ENCODE data around the gene PDS5A.
A peak's percentile ranks its signal among the peaks of the same experiment; 100 is the strongest.
"Not testable (repeated sequence)": the region's sequence is repeated elsewhere in the genome, so short reads cannot be mapped to it uniquely, and the experiment has no call there.

PDS5A gene

DNA sequence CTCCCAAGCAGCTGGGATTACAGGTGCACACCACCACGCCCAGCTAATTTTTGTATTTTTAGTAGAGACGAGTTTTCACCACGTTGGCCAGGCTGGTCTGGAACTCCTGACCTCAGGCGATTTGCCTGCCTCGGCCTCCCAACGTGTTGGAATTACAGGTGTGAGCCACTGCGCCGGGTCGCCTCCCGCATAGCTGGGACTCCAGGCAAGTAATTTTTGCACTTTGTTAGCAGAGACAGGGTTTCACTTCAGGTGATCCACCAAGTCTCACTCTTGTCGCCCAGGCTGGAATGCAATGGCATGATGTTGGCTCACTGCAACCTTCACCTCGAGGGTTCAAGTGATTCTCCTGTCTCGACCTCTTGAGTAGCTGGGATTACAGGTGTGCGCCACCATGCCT lies 137.2 kb downstream of the PDS5A start:
- not testable (repeated sequence) for H3K4me1 ChIP-seq (ENCODE audit: control insufficient read depth, insufficient read depth, low read length); H3K9me3 ChIP-seq (ENCODE audit: control insufficient read depth, low read length); H3K27ac ChIP-seq (ENCODE audit: insufficient read depth, low read depth, low read length, poor library complexity, severe bottlenecking); H3K4me3 ChIP-seq (ENCODE audit: insufficient read depth, low read depth, low read length); H3K27me3 ChIP-seq (ENCODE audit: control insufficient read depth, insufficient read depth, low read length, poor library complexity, severe bottlenecking)
- H3K36me3 ChIP-seq (ENCODE audit: control insufficient read depth, insufficient read depth, low read length): peaks cover 33% of the 10 kb centered on the region
- WGBS, 2 experiments: 87 to 89% methylated on average over 14 of the region's 14 CpGs

DNA sequence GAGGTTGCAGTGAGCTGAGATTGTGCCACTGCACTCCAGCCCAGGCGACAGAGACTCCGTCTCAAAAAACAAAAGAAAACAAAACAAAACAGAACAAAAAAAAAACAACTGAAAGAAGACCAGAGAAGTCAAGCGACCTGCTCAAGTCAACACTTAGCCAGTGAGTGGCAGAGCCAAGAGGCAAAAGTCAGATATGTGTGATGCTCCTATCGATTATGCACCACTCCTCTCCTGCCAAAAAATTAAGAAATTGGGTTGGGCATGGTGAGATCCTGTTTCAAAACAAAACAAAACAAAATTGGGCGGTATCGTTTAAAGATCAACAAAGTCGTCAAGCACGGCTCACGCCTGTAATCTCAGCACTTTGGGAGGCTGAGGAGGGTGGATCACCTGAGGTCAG lies 137.7 kb downstream of the PDS5A start:
- H3K27ac ChIP-seq (ENCODE audit: insufficient read depth, low read depth, low read length, poor library complexity, severe bottlenecking): no peak overlapping the region
- H3K4me1 ChIP-seq (ENCODE audit: control insufficient read depth, insufficient read depth, low read length): no peaks in the 10 kb centered on the region
- H3K36me3 ChIP-seq (ENCODE audit: control insufficient read depth, insufficient read depth, low read length): peaks cover 38% of the 10 kb centered on the region
- H3K27me3 ChIP-seq (ENCODE audit: control insufficient read depth, insufficient read depth, low read length, poor library complexity, severe bottlenecking): no peaks in the 10 kb centered on the region
- H3K4me3 ChIP-seq (ENCODE audit: insufficient read depth, low read depth, low read length): no peak overlapping the region
- H3K9me3 ChIP-seq (ENCODE audit: control insufficient read depth, low read length): no peaks in the 10 kb centered on the region
- 93 to 95% methylated on average over 9 of the region's 9 CpGs for WGBS, 2 experiments

DNA sequence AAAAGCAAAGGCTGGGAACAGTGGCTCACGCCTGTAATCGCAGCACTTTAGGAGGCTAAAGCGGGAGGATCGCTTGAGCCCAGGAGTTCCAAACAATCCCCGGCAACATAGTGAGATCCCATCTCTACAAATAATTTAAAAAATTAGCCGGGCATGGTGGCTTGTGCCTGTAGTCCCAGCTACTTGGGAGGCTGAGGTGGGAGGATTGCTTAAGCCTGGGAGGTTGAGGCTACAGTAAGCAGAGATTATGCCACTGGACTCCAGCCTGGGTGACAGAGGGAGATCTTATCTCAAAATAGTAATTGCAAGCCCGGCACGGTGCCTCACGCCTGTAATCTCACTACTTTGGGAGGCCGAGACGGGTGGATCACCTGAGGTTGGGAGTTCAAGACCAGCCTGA lies 139.3 kb downstream of the PDS5A start:
- H3K27me3 ChIP-seq (ENCODE audit: control insufficient read depth, insufficient read depth, low read length, poor library complexity, severe bottlenecking); H3K4me1 ChIP-seq (ENCODE audit: control insufficient read depth, insufficient read depth, low read length); H3K27ac ChIP-seq (ENCODE audit: insufficient read depth, low read depth, low read length, poor library complexity, severe bottlenecking); H3K9me3 ChIP-seq (ENCODE audit: control insufficient read depth, low read length); H3K4me3 ChIP-seq (ENCODE audit: insufficient read depth, low read depth, low read length): not testable (repeated sequence)
- WGBS, 2 experiments: 89% methylated on average over 11 of the region's 11 CpGs
- H3K36me3 ChIP-seq (ENCODE audit: control insufficient read depth, insufficient read depth, low read length): peaks cover 51% of the 10 kb centered on the region

DNA sequence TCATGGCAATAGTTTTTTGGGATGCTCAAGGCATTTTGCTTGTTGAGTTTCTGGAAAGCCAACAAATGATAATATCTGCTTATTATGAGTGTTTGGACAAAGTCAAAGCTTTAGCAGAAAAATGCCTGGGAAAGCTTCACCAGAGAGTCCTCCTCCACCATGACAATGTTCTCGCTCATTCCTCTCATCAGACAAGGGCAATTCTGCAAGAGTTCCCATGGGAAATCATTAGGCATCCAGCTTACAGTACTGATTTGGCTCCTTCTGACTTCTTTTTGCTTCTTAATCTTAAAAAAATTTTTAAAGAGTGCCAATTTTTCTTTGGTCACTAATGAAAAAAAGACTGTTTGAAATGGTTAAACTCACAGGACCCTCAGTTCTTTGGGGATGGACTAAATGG lies 143.4 kb downstream of the PDS5A start:
- H3K27ac ChIP-seq (ENCODE audit: insufficient read depth, low read depth, low read length, poor library complexity, severe bottlenecking): no peak overlapping the region
- H3K9me3 ChIP-seq (ENCODE audit: control insufficient read depth, low read length): no peaks in the 10 kb centered on the region
- no peak overlapping the region for H3K4me3 ChIP-seq (ENCODE audit: insufficient read depth, low read depth, low read length)
- no peaks in the 10 kb centered on the region for H3K4me1 ChIP-seq (ENCODE audit: control insufficient read depth, insufficient read depth, low read length)
- WGBS, 2 experiments: 91 to 97% methylated on average over 1 of the region's 1 CpG
- no peaks in the 10 kb centered on the region for H3K27me3 ChIP-seq (ENCODE audit: control insufficient read depth, insufficient read depth, low read length, poor library complexity, severe bottlenecking)
- peaks cover 53% of the 10 kb centered on the region for H3K36me3 ChIP-seq (ENCODE audit: control insufficient read depth, insufficient read depth, low read length)

GRCh38 chr4:39825741-39826231 lies 151.9 kb downstream of the PDS5A start:
- H3K27ac ChIP-seq (ENCODE audit: insufficient read depth, low read depth, low read length, poor library complexity, severe bottlenecking): no peak overlapping the region
- H3K27me3 ChIP-seq (ENCODE audit: control insufficient read depth, insufficient read depth, low read length, poor library complexity, severe bottlenecking): no peaks in the 10 kb centered on the region
- H3K4me3 ChIP-seq (ENCODE audit: insufficient read depth, low read depth, low read length): no peak overlapping the region
- WGBS, 2 experiments: 90 to 91% methylated on average over 5 to 7 of the region's 7 CpGs
- no peaks in the 10 kb centered on the region for H3K4me1 ChIP-seq (ENCODE audit: control insufficient read depth, insufficient read depth, low read length)
- no peaks in the 10 kb centered on the region for H3K9me3 ChIP-seq (ENCODE audit: control insufficient read depth, low read length)
- peaks cover 21% of the 10 kb centered on the region for H3K36me3 ChIP-seq (ENCODE audit: control insufficient read depth, insufficient read depth, low read length)

DNA sequence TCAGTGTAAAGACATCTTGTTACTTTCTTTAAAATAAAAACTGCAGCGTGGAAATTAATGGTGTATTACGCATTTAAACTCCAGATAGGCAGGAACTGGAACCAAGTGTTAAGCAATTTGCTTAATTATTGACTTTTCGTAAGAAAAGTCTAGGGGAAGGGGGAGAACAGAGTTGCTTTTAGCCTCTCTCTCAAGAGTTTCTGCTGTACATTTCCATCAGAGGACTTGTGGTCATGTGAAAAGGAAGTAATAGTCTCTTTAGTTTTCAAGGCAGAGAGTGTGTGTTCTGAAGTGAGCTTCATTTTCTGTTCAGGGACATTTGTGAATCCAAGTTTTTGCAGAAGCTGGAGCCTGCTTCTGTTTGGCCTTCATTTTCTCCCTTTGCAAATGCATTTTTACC lies 152.6 kb downstream of the PDS5A start:
- 94 to 99% methylated on average over 3 of the region's 3 CpGs for WGBS, 2 experiments
- no peak overlapping the region for H3K4me3 ChIP-seq (ENCODE audit: insufficient read depth, low read depth, low read length)
- H3K27ac ChIP-seq (ENCODE audit: insufficient read depth, low read depth, low read length, poor library complexity, severe bottlenecking): no peak overlapping the region
- H3K9me3 ChIP-seq (ENCODE audit: control insufficient read depth, low read length): no peaks in the 10 kb centered on the region
- no peaks in the 10 kb centered on the region for H3K27me3 ChIP-seq (ENCODE audit: control insufficient read depth, insufficient read depth, low read length, poor library complexity, severe bottlenecking)
- peaks cover 14% of the 10 kb centered on the region for H3K36me3 ChIP-seq (ENCODE audit: control insufficient read depth, insufficient read depth, low read length)
- peaks cover 6% of the 10 kb centered on the region for H3K4me1 ChIP-seq (ENCODE audit: control insufficient read depth, insufficient read depth, low read length)

DNA sequence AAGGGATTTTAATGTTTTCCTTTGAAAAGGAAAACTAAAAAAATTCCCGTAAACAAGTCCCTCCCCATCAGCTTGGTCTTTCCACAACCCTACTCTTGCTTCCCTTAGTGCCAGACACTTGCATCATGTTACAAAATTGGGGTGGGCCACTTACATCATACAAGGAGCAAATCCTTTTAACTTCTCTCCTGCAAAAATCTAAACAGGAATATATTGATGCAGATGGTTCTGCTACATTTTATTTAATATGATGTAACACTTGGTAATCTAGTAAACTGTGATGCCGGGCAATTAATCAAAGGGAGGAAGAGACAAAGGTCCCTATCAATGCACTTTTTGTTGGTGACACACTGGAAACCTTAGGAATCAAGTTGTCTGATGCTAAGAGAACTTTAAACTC lies 154.5 kb downstream of the PDS5A start:
- Histone ChIP-seq H3K27ac (ENCODE audit: insufficient read depth, low read depth, low read length, poor library complexity, severe bottlenecking) (no peak overlapping the region), H3K36me3 (ENCODE audit: control insufficient read depth, insufficient read depth, low read length) (peaks cover 5% of the 10 kb centered on the region)

DNA sequence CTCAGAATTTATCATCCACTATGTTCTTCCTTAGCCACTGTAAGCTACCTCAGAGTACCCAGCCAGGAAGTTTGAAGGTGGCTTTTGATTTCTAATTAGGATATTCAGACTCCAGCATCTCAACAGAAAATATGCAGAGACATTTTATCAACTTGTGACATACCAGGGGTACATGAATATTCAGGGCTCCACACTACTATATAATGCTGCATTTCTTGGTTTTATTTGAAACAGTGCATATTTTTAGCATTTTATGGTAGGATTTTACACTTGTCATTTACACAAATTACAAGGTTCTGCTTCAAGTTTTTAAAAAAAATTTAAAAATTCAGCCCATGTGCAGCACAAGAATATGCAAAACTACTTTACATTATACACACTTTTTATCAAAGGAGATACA lies 155.0 kb downstream of the PDS5A start:
- Histone ChIP-seq H3K36me3 (ENCODE audit: control insufficient read depth, insufficient read depth, low read length) (peaks cover 5% of the 10 kb centered on the region), H3K4me3 (ENCODE audit: insufficient read depth, low read depth, low read length) (no peak overlapping the region), H3K27me3 (ENCODE audit: control insufficient read depth, insufficient read depth, low read length, poor library complexity, severe bottlenecking) (no peaks in the 10 kb centered on the region), H3K4me1 (ENCODE audit: control insufficient read depth, insufficient read depth, low read length) (peaks cover 6% of the 10 kb centered on the region), H3K27ac (ENCODE audit: insufficient read depth, low read depth, low read length, poor library complexity, severe bottlenecking) (no peak overlapping the region), H3K9me3 (ENCODE audit: control insufficient read depth, low read length) (no peaks in the 10 kb centered on the region)

More for the DNA sequence above, 154.5 kb downstream of the PDS5A start:
- H3K4me1 ChIP-seq (ENCODE audit: control insufficient read depth, insufficient read depth, low read length): peaks cover 6% of the 10 kb centered on the region
- WGBS, 2 experiments: 85 to 98% methylated on average over 2 of the region's 2 CpGs
- H3K4me3 ChIP-seq (ENCODE audit: insufficient read depth, low read depth, low read length): no peak overlapping the region
- H3K27me3 ChIP-seq (ENCODE audit: control insufficient read depth, insufficient read depth, low read length, poor library complexity, severe bottlenecking): no peaks in the 10 kb centered on the region
- H3K9me3 ChIP-seq (ENCODE audit: control insufficient read depth, low read length): no peaks in the 10 kb centered on the region

DNA sequence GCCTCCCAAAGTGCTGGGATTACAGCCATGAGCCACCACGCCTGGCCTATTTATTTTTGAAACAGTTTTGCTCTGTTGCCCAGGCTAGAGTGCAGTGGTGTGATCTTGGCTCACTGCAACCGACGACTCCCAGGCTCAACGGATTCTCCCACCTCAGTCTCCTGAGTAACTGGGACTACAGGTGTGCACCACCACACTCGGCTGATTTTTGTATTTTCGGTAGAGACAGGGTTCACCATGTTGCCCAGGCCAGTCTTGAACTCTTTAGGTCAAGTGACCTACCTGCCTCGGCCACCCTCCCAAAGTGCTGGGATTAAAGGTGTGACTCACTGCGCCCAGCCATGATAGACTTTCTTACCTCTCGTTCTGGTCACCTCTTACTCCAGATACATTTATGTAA lies 155.8 kb downstream of the PDS5A start:
- no peaks in the 10 kb centered on the region for H3K27me3 ChIP-seq (ENCODE audit: control insufficient read depth, insufficient read depth, low read length, poor library complexity, severe bottlenecking)
- peaks cover 6% of the 10 kb centered on the region for H3K4me1 ChIP-seq (ENCODE audit: control insufficient read depth, insufficient read depth, low read length)
- H3K27ac ChIP-seq (ENCODE audit: insufficient read depth, low read depth, low read length, poor library complexity, severe bottlenecking): no peak overlapping the region
- no peak overlapping the region for H3K4me3 ChIP-seq (ENCODE audit: insufficient read depth, low read depth, low read length)
- no peaks in the 10 kb centered on the region for H3K9me3 ChIP-seq (ENCODE audit: control insufficient read depth, low read length)
- peaks cover 2% of the 10 kb centered on the region for H3K36me3 ChIP-seq (ENCODE audit: control insufficient read depth, insufficient read depth, low read length)
- 92 to 96% methylated on average over 9 of the region's 9 CpGs for WGBS, 2 experiments

GRCh38 chr4:39820186-39820585 lies 157.5 kb downstream of the PDS5A start:
- peak overlapping the region; percentile 5 for H3K27ac ChIP-seq (ENCODE audit: insufficient read depth, low read depth, low read length, poor library complexity, severe bottlenecking)

DNA sequence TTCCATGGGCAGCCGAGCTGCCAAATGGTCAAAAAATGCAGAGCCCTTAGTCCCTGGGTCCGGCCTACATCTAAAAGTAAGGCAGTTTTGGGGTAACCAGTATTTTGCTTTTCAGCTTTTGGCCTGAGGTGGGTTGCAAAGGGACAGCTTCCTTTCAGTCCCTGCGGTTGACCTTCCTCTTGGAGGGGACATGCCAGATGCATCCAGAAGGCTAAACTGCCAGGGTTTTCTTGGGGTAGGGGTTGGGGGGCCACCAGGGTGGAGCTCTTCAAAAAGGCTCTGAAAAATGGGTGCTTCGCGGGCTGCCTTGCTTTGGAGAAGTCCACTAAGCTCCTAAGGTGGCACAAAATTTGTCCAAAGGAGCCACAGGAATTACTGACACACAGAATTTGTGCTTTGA lies 159.1 kb downstream of the PDS5A start:
- Histone ChIP-seq H3K36me3 (ENCODE audit: control insufficient read depth, insufficient read depth, low read length) (no peaks in the 10 kb centered on the region), H3K4me3 (ENCODE audit: insufficient read depth, low read depth, low read length) (no peak overlapping the region), H3K27me3 (ENCODE audit: control insufficient read depth, insufficient read depth, low read length, poor library complexity, severe bottlenecking) (no peaks in the 10 kb centered on the region), H3K4me1 (ENCODE audit: control insufficient read depth, insufficient read depth, low read length) (peaks cover 6% of the 10 kb centered on the region), H3K27ac (ENCODE audit: insufficient read depth, low read depth, low read length, poor library complexity, severe bottlenecking) (no peak overlapping the region), H3K9me3 (ENCODE audit: control insufficient read depth, low read length) (no peaks in the 10 kb centered on the region)
- WGBS, 2 experiments: 93 to 96% methylated on average over 5 of the region's 5 CpGs

More at GRCh38 chr4:39820186-39820585, 157.5 kb downstream of the PDS5A start:
- no peaks in the 10 kb centered on the region for H3K9me3 ChIP-seq (ENCODE audit: control insufficient read depth, low read length)
- WGBS, 2 experiments: 33 to 43% methylated on average over 2 to 4 of the region's 5 CpGs
- no peaks in the 10 kb centered on the region for H3K27me3 ChIP-seq (ENCODE audit: control insufficient read depth, insufficient read depth, low read length, poor library complexity, severe bottlenecking)
- peaks cover 6% of the 10 kb centered on the region for H3K4me1 ChIP-seq (ENCODE audit: control insufficient read depth, insufficient read depth, low read length)
- H3K4me3 ChIP-seq (ENCODE audit: insufficient read depth, low read depth, low read length): no peak overlapping the region
- H3K36me3 ChIP-seq (ENCODE audit: control insufficient read depth, insufficient read depth, low read length): no peaks in the 10 kb centered on the region
